ENCODE data around the gene CDHR1. TPM values are rescaled to one million over a fixed set of nuclear protein-coding genes. Genes with fewer than 3 reads are reported as not detected.

The CDHR1 gene
- total RNA-seq, 2 donors from 2014 or later, result 0.11 TPM

DNA sequence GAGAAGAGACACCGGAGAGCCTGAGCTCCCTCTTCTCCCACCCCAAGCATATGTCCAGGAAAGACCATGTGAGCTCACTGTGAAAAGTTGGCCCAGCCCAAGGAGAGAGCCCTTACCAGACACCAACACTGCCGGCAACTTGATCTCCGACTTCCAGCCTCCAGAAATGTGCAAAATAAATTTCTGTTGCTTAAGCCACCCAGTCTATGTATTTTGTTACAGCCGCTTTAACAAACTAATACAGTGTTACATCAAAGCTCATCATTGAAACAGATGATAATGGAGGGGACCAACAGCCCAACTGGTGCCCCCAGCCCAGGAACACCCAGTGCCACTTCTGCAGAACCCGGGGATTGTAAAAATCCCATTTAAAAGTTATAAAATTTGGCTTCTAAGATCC is 69.4 kb downstream of the CDHR1 start:
- Mint-ChIP-seq H3K4me3 (no peak overlapping the region), H3K9me3 (no peaks in the 10 kb centered on the region), H3K27me3 (peaks cover 38% of the 10 kb centered on the region), H3K27ac (no peak overlapping the region), H3K4me1 (peaks cover 16% of the 10 kb centered on the region), H3K36me3 (ENCODE audit: low read depth) (no peaks in the 10 kb centered on the region)
- ATAC-seq (replicated peaks), result no peak

DNA sequence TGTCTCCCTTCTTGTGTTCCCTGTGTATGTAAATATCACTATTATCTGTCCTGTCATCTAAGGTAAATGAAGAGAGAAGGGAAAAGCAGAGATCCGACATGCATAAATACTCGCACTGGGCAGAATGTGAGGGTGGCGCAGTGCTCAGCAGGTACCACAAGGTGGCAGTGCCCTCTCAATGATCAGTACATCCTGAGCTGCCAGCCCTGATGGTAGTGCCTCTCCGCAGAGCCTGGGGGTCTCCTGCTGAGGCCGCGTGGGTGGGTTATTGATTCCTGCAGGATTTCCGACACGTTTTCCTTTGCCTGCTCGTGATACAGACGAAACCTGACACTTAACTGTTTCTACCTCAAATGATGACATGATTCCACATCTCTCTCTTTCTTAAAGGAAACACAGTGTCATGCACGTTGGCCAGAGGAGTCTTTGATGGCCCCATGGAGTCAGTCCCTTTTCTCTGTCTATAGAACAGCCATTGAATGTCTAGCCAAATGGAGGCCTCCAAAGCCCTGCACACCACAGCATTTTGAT is 70.3 kb downstream of the CDHR1 start:
- ATAC-seq (replicated peaks), result peak; percentile 72
- Mint-ChIP-seq H3K9me3 (no peaks in the 10 kb centered on the region), H3K4me1 (peaks cover 16% of the 10 kb centered on the region), H3K36me3 (ENCODE audit: low read depth) (no peaks in the 10 kb centered on the region), H3K27ac (no peak overlapping the region), H3K4me3 (peak overlapping the region; percentile 2), H3K27me3 (peaks cover 31% of the 10 kb centered on the region)

DNA sequence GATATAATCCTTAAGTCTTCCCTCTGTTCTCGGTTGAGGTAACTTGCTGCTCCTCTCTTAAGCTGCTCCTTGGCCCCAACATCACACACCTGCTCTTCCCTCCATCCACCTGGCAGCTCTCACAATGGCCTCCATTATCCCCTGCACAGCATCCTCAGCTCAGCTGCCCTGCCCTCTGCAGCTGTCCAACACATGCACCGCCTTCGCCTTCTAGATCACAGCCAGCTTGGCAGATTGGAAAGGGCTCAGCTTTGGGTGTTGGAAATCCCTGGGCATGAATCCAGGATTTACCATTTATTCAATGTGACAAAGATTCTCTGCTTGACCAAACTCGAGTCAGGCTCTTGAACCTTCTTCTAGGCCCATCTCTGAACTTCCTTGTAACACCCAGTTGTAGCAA is 71.1 kb downstream of the CDHR1 start:
- Mint-ChIP-seq H3K4me3 (no peak overlapping the region), H3K27me3 (peaks cover 24% of the 10 kb centered on the region), H3K27ac (no peak overlapping the region), H3K4me1 (peaks cover 16% of the 10 kb centered on the region), H3K9me3 (no peaks in the 10 kb centered on the region), H3K36me3 (ENCODE audit: low read depth) (no peaks in the 10 kb centered on the region)
- ATAC-seq (replicated peaks), result no peak

DNA sequence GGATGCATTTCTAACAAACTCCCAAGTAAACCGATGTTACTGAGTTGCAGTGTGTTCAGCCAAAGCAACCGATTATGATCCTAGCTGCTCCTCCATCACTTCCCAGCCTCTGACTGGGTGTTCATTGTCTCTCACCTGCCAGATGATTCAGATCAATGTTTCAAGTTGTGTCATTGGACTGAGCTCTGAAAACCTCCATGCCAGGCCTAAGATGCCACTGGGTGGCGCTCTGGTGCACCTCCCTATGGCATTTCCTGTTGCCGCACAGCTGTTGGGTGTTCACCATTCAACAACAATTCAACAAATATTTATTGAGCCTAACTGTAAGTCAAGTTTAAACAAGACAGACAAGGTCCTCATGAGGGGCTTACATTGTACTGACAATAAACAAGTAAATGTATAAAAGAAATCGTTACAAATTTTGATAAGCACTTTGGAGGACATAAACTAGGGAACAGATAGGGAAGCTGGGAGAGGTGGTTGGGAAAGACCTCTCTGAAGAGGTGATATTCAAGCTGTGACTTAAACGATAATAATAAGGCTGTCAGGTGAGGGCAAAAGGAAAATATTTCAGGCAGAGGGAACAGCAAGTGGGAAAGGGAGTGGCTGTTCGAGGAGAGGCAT is 73.3 kb downstream of the CDHR1 start:
- peak overlapping the region; percentile 58 for H3K27ac Mint-ChIP-seq

DNA sequence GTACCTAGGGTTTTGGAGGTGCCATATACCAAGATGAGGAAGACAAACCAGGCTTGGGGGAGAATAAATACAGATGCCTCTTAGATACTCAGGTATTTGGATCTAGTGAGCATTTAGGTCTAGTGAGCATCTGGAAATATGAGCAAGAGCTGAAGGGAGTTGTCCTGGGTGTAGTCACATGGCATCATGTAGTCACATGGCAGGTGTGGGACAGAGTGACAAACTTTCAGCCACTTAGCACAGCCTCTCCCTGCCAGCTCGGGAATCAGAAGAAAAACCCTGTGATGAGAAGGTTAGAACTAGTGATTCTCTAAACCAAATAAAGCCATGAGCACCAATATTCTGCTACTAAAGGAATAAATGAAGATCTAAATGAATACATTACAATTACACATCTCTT is 74.8 kb downstream of the CDHR1 start:
- no peaks in the 10 kb centered on the region for H3K36me3 Mint-ChIP-seq (ENCODE audit: low read depth)

More for the DNA sequence above, 73.3 kb downstream of the CDHR1 start:
- H3K27me3 Mint-ChIP-seq, result peaks cover 18% of the 10 kb centered on the region
- no peaks in the 10 kb centered on the region for H3K36me3 Mint-ChIP-seq (ENCODE audit: low read depth)
- peak; percentile 95 for ATAC-seq (replicated peaks)
- H3K4me1 Mint-ChIP-seq, result peaks cover 16% of the 10 kb centered on the region
- H3K9me3 Mint-ChIP-seq, result no peaks in the 10 kb centered on the region
- peak overlapping the region; percentile 15 for H3K4me3 Mint-ChIP-seq

More for the DNA sequence above, 74.8 kb downstream of the CDHR1 start:
- H3K9me3 Mint-ChIP-seq, result no peaks in the 10 kb centered on the region
- no peak for ATAC-seq (replicated peaks)
- no peak overlapping the region for H3K4me3 Mint-ChIP-seq
- peaks cover 16% of the 10 kb centered on the region for H3K4me1 Mint-ChIP-seq
- peak overlapping the region; percentile 14 for H3K27ac Mint-ChIP-seq
- H3K27me3 Mint-ChIP-seq, result peaks cover 8% of the 10 kb centered on the region

Other genes starting within 250 kb of the CDHR1 start
- gene GHITM, start 55.0 kb upstream of the CDHR1 start, total RNA-seq, result 100 to 1,000 TPM; 117 to 179 TPM
- not detected for gene GPR15LG, start 20.7 kb upstream of the CDHR1 start, total RNA-seq
- gene LRIT2, start 31.0 kb downstream of the CDHR1 start, total RNA-seq, result not detected
- gene LRIT1, start 47.0 kb downstream of the CDHR1 start, total RNA-seq, result not detected
- not detected for gene RGR, start 50.5 kb downstream of the CDHR1 start, total RNA-seq
- 100 to 1,000 TPM in 1 of 2 donors, 10 to 100 TPM in 1; 47.5 to 107 TPM for gene CCSER2, start 134.1 kb downstream of the CDHR1 start, total RNA-seq

Data from activated T-helper 17 cell treated with anti-CD3 and anti-CD28 coated beads, Interleukin-2, amount 50 U/mL, for 72 hours (primary cell).